IPS DF 19.7 (cell line): Measurements from ENCODE around the gene ANKRD12.
"Not testable (repeated sequence)": the region's sequence is repeated elsewhere in the genome, so short reads cannot be mapped to it uniquely, and the experiment has no call there.

Experiments
- DNase-seq: peaks from one replicate; pipeline ENCODE4 v3.0.0-alpha.2; 2013; ENCODE audit warnings: low read depth, low spot score

ANKRD12 gene

GRCh38 chr18:9140984-9141383 lies 4.4 kb downstream of the ANKRD12 start:
- no peak for DNase-seq

GRCh38 chr18:9146224-9146623 lies 9.6 kb downstream of the ANKRD12 start:
- no peak for DNase-seq

GRCh38 chr18:9147440-9148202 lies 11.0 kb downstream of the ANKRD12 start:
- no peak for DNase-seq

GRCh38 chr18:9148203-9148552 lies 11.6 kb downstream of the ANKRD12 start:
- no peak for DNase-seq

- no peak for DNase-seq
Observed at GRCh38 chr18:9150121-9150520, 13.5 kb downstream of the ANKRD12 start.

GRCh38 chr18:9153256-9153655 lies 16.7 kb downstream of the ANKRD12 start:
- no peak for DNase-seq

GRCh38 chr18:9156604-9157249 lies 20.1 kb downstream of the ANKRD12 start:
- DNase-seq, result no peak

GRCh38 chr18:9157806-9158205 lies 21.2 kb downstream of the ANKRD12 start:
- no peak for DNase-seq

GRCh38 chr18:9160014-9160413 lies 23.4 kb downstream of the ANKRD12 start:
- no peak for DNase-seq

GRCh38 chr18:9162663-9163062 lies 26.1 kb downstream of the ANKRD12 start:
- DNase-seq, result not testable (repeated sequence)

GRCh38 chr18:9164149-9164548 lies 27.6 kb downstream of the ANKRD12 start:
- not testable (repeated sequence) for DNase-seq

- DNase-seq, result not testable (repeated sequence)
Observed at GRCh38 chr18:9165883-9166282, 29.3 kb downstream of the ANKRD12 start.

GRCh38 chr18:9169515-9169914 lies 32.9 kb downstream of the ANKRD12 start:
- not testable (repeated sequence) for DNase-seq

GRCh38 chr18:9171919-9172318 lies 35.3 kb downstream of the ANKRD12 start:
- DNase-seq, result not testable (repeated sequence)

GRCh38 chr18:9172506-9173127 lies 36.0 kb downstream of the ANKRD12 start:
- DNase-seq, result no peak

- DNase-seq, result no peak
Observed at GRCh38 chr18:9173770-9174233, 37.2 kb downstream of the ANKRD12 start.

- no peak for DNase-seq
Observed at GRCh38 chr18:9174302-9174701, 37.7 kb downstream of the ANKRD12 start.

- DNase-seq, result no peak
Observed at GRCh38 chr18:9175115-9175514, 38.5 kb downstream of the ANKRD12 start.

GRCh38 chr18:9177031-9177430 lies 40.5 kb downstream of the ANKRD12 start:
- no peak for DNase-seq

GRCh38 chr18:9177466-9177865 lies 40.9 kb downstream of the ANKRD12 start:
- DNase-seq, result no peak

GRCh38 chr18:9178557-9178956 lies 42.0 kb downstream of the ANKRD12 start:
- DNase-seq, result no peak

GRCh38 chr18:9181275-9181674 lies 44.7 kb downstream of the ANKRD12 start:
- DNase-seq, result no peak
